GM19452 (cell line): ENCODE results near the gene XPNPEP2.

Experiments used
- ATAC-seq: cut with Tn5 transposase; IDR thresholded peaks from one replicate; pipeline ENCODE4 v1.9.1; 2021; ENCODE audit not compliant: unreplicated experiment

XPNPEP2 gene

GRCh38 chrX:129738466-129739308 lies at the start of gene XPNPEP2:
XPNPEP2 (plus strand) TSS chrX:129738979; CDS start chrX:129739214, 235 bp downstream.
- ATAC-seq = no peak

- no peak for ATAC-seq
Measured at GRCh38 chrX:129689796-129690195, 49.0 kb upstream of the XPNPEP2 start.

GRCh38 chrX:129690435-129690834 lies 48.3 kb upstream of the XPNPEP2 start:
- no peak for ATAC-seq

GRCh38 chrX:129693354-129693753 lies 45.4 kb upstream of the XPNPEP2 start:
- no peak for ATAC-seq

GRCh38 chrX:129694805-129695204 lies 44.0 kb upstream of the XPNPEP2 start:
- ATAC-seq = no peak

GRCh38 chrX:129695535-129695934 lies 43.2 kb upstream of the XPNPEP2 start:
- no peak for ATAC-seq

GRCh38 chrX:129695937-129696336 lies 42.8 kb upstream of the XPNPEP2 start:
- ATAC-seq = no peak

GRCh38 chrX:129696463-129697155 lies 42.2 kb upstream of the XPNPEP2 start:
- ATAC-seq = no peak

- ATAC-seq = no peak
Measured at GRCh38 chrX:129697204-129697829, 41.5 kb upstream of the XPNPEP2 start.

GRCh38 chrX:129698150-129698549 lies 40.6 kb upstream of the XPNPEP2 start:
- ATAC-seq = no peak

- no peak for ATAC-seq
Measured at GRCh38 chrX:129700536-129700935, 38.2 kb upstream of the XPNPEP2 start.

GRCh38 chrX:129701624-129702069 lies 37.1 kb upstream of the XPNPEP2 start:
- ATAC-seq = no peak

- no peak for ATAC-seq
Measured at GRCh38 chrX:129704491-129704890, 34.3 kb upstream of the XPNPEP2 start.

GRCh38 chrX:129705377-129705925 lies 33.3 kb upstream of the XPNPEP2 start:
- ATAC-seq = no peak

- ATAC-seq = no peak
Measured at GRCh38 chrX:129705988-129706387, 32.8 kb upstream of the XPNPEP2 start.

GRCh38 chrX:129706400-129707072 lies 32.2 kb upstream of the XPNPEP2 start:
- ATAC-seq = no peak

- ATAC-seq = no peak
Measured at GRCh38 chrX:129714581-129714980, 24.2 kb upstream of the XPNPEP2 start.

- ATAC-seq = no peak
Measured at GRCh38 chrX:129716507-129716906, 22.3 kb upstream of the XPNPEP2 start.

GRCh38 chrX:129717892-129718291 lies 20.9 kb upstream of the XPNPEP2 start:
- no peak for ATAC-seq

- no peak for ATAC-seq
Measured at GRCh38 chrX:129718676-129719075, 20.1 kb upstream of the XPNPEP2 start.

- ATAC-seq = no peak
Measured at GRCh38 chrX:129719268-129719667, 19.5 kb upstream of the XPNPEP2 start.
